Ovary (tissue), 3 donors: ENCODE measurements around the gene P4HA1.

ENCODE experiments used
- CTCF ChIP-seq, 3 donors: fragments of 450-650 bp in 2 of 3; fragments of 200-600 bp in 1 of 3; IDR thresholded peaks; one replicate each; pipeline versions ENCODE4 v1.5.1 to v1.8.0; 2016 to 2022; ENCODE audit warnings: antibody characterized with exemption in 3 of 3, mild to moderate bottlenecking in 1 of 3
- EP300 ChIP-seq: sonication (generic); formaldehyde crosslinking; IDR thresholded peaks from one replicate; pipeline ENCODE4 v1.6.1; 2017; ENCODE audit warnings: antibody characterized with exemption
- POLR2A ChIP-seq: fragments of 450-650 bp; IDR thresholded peaks from one replicate; pipeline ENCODE4 v1.6.1; 2017; ENCODE audit warnings: antibody characterized with exemption, mild to moderate bottlenecking, moderate library complexity
- donor health status: DM: no; HTN: no; CAD: no.

- TF ChIP-seq CTCF (IDR thresholded peaks at IDR 0.05) (no peak), POLR2A (no peak), EP300 (no peak)
Measured at GRCh38 chr10:73131913-73132686, 35.4 kb upstream of the P4HA1 start.
